ENCODE results near the gene SLCO4A1. TPM values are rescaled to one million over a fixed set of nuclear protein-coding genes. Genes with fewer than 3 reads are reported as not detected.

The SLCO4A1 gene
- total RNA-seq, 4 donors from 2014 or later = 1.8 to 51.2 (median 29.9) TPM

GRCh38 chr20:62615750-62616251 is 26.5 kb upstream of the SLCO4A1 start:
- intact Hi-C loops (cut with DNase I; ENCODE audit: low total_unique reads) = loop anchor here (10.0 kb wide), 1 partner anchor 111 kb away; no protein-coding TSS in a partner anchor
- DNase-seq = no peak
- Histone ChIP-seq H3K27me3 (no peaks in the 10 kb centered on the region), H3K9me3 (no peaks in the 10 kb centered on the region), H3K4me1 (no peaks in the 10 kb centered on the region), H3K4me3 (no peak overlapping the region), H3K27ac (no peak overlapping the region), H3K36me3 (no peaks in the 10 kb centered on the region)
- TF ChIP-seq POLR2A (IDR thresholded peaks at IDR 0.05) (no peak), CTCF (IDR thresholded peaks at IDR 0.05) (no peak)

- intact Hi-C loops (cut with DNase I; ENCODE audit: low total_unique reads) = loop anchor here (10.0 kb wide), 1 partner anchor 112 kb away; no protein-coding TSS in a partner anchor
- H3K4me1 ChIP-seq = no peaks in the 10 kb centered on the region
- H3K27ac ChIP-seq = peak overlapping the region; percentile 34 to 71
- H3K4me3 ChIP-seq = no peak overlapping the region
- peak; percentile 63 to 64 for DNase-seq
- TF ChIP-seq CTCF (IDR thresholded peaks at IDR 0.05) (peak; percentile 92 to 95 (median 94)), POLR2A (IDR thresholded peaks at IDR 0.05) (no peak)
- H3K36me3 ChIP-seq = no peaks in the 10 kb centered on the region
- H3K9me3 ChIP-seq = no peaks in the 10 kb centered on the region
- H3K27me3 ChIP-seq = no peaks in the 10 kb centered on the region
Measured at GRCh38 chr20:62616728-62617621, 25.3 kb upstream of the SLCO4A1 start.

- Histone ChIP-seq H3K4me3 (no peak overlapping the region), H3K9me3 (no peaks in the 10 kb centered on the region), H3K4me1 (peaks cover under 1 to 4% of the 10 kb centered on the region in 2 donors), H3K36me3 (no peaks in the 10 kb centered on the region), H3K27me3 (no peaks in the 10 kb centered on the region), H3K27ac (peak overlapping the region; percentile 34 to 71)
- intact Hi-C loops (cut with DNase I; ENCODE audit: low total_unique reads) = loop anchor here (10.0 kb wide), 1 partner anchor 113 kb away; no protein-coding TSS in a partner anchor
- peak in 1 of 2 donors; percentile 71 for DNase-seq
- TF ChIP-seq CTCF (IDR thresholded peaks at IDR 0.05) (no peak), POLR2A (IDR thresholded peaks at IDR 0.05) (no peak)
Measured at GRCh38 chr20:62617711-62618483, 24.4 kb upstream of the SLCO4A1 start.

- H3K27ac ChIP-seq = peak overlapping the region; percentile 34 to 71
- no peak for DNase-seq
- H3K27me3 ChIP-seq = no peaks in the 10 kb centered on the region
- TF ChIP-seq CTCF (IDR thresholded peaks at IDR 0.05) = no peak
- TF ChIP-seq POLR2A (IDR thresholded peaks at IDR 0.05) = no peak
- no peak overlapping the region for H3K4me3 ChIP-seq
- peaks cover 8 to 9% of the 10 kb centered on the region in 2 donors for H3K4me1 ChIP-seq
- no peaks in the 10 kb centered on the region for H3K9me3 ChIP-seq
- H3K36me3 ChIP-seq = no peaks in the 10 kb centered on the region
- intact Hi-C loops (cut with DNase I; ENCODE audit: low total_unique reads) = loop anchor here (10.0 kb wide), 1 partner anchor 114 kb away; no protein-coding TSS in a partner anchor
Measured at GRCh38 chr20:62618611-62619529, 23.4 kb upstream of the SLCO4A1 start.

Data from uterus (tissue), 4 donors.